Renal cortical epithelial cell (primary cell): ENCODE data around the gene MCC. TPM values are rescaled to one million over a fixed set of nuclear protein-coding genes. Genes with fewer than 3 reads are reported as not detected.
A peak's percentile ranks its signal among the peaks of the same experiment; 100 is the strongest.

Experiments
- DNase-seq: peaks from one replicate; pipeline ENCODE4 v3.0.0-alpha.2; 2011; ENCODE audit warnings: low read depth
- total RNA-seq: library from RNA; depleted of rRNA; stranded (reverse); fragments of >200 nt; gene quantifications from 2 replicates; pipeline ENCODE4 v1.2.3, GENCODE V29; 2014

MCC gene
- total RNA-seq, 1 donor from 2014 or later: 42.9 TPM

- DNase-seq: no peak
These were observed 123.8 kb downstream of the MCC start for GRCh38 chr5:113364466-113364865.

GRCh38 chr5:113361701-113362100 is 126.6 kb downstream of the MCC start:
- no peak for DNase-seq

GRCh38 chr5:113359419-113359818 is 128.8 kb downstream of the MCC start:
- no peak for DNase-seq

- no peak for DNase-seq
These were observed 129.6 kb downstream of the MCC start for GRCh38 chr5:113358696-113359095.

- DNase-seq: peak; percentile 29
These were observed 130.4 kb downstream of the MCC start for GRCh38 chr5:113357696-113358476.

- no peak for DNase-seq
These were observed 131.8 kb downstream of the MCC start for GRCh38 chr5:113356487-113356886.

GRCh38 chr5:113354055-113354454 is 134.2 kb downstream of the MCC start:
- peak; percentile 68 for DNase-seq

GRCh38 chr5:113347572-113347971 is 140.7 kb downstream of the MCC start:
- no peak for DNase-seq

- peak; percentile 56 for DNase-seq
These were observed 143.0 kb downstream of the MCC start for GRCh38 chr5:113344973-113345940.

- DNase-seq: no peak
These were observed 144.9 kb downstream of the MCC start for GRCh38 chr5:113343343-113343742.

GRCh38 chr5:113340537-113340936 is 147.7 kb downstream of the MCC start:
- no peak for DNase-seq

GRCh38 chr5:113338628-113339027 is 149.6 kb downstream of the MCC start:
- DNase-seq: no peak

GRCh38 chr5:113337515-113338415 is 150.5 kb downstream of the MCC start:
- no peak for DNase-seq

- DNase-seq: peak; percentile 67
These were observed 151.3 kb downstream of the MCC start for GRCh38 chr5:113336975-113337374.

GRCh38 chr5:113333411-113333810 is 154.8 kb downstream of the MCC start:
- no peak for DNase-seq

GRCh38 chr5:113331209-113331551 is 157.1 kb downstream of the MCC start:
- peak; percentile 20 for DNase-seq

- DNase-seq: peak; percentile 65
These were observed 157.6 kb downstream of the MCC start for GRCh38 chr5:113330533-113331208.

GRCh38 chr5:113329981-113330380 is 158.3 kb downstream of the MCC start:
- no peak for DNase-seq

- peak; percentile 85 for DNase-seq
These were observed 163.2 kb downstream of the MCC start for GRCh38 chr5:113325054-113325453.

- DNase-seq: no peak
These were observed 167.0 kb downstream of the MCC start for GRCh38 chr5:113321276-113321675.

GRCh38 chr5:113320273-113320780 is 167.9 kb downstream of the MCC start:
- peak; percentile 28 for DNase-seq
